ENCODE measurements around the gene RNF4.

RNF4 gene

DNA sequence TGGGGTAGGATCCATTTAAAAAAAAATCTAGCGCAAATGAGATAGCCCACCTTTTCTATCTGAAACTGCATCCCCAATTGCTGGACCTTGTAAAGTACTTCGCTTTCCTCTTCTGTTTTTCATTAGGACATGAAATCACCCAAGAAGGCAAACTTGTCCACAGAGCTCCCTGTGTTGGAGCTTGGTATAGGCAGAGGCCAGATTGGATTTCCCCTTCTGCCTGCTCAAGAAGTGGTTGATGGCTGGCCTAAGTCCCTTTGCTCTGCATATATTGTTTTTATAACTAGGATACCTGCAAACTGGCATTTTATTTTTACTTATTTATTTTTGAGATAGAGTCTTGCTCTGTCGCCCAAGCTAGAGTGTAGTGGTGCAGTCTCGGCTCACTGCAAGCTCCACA lies 28.4 kb downstream of the RNF4 start:
- TF ChIP-seq, protein P1, sequence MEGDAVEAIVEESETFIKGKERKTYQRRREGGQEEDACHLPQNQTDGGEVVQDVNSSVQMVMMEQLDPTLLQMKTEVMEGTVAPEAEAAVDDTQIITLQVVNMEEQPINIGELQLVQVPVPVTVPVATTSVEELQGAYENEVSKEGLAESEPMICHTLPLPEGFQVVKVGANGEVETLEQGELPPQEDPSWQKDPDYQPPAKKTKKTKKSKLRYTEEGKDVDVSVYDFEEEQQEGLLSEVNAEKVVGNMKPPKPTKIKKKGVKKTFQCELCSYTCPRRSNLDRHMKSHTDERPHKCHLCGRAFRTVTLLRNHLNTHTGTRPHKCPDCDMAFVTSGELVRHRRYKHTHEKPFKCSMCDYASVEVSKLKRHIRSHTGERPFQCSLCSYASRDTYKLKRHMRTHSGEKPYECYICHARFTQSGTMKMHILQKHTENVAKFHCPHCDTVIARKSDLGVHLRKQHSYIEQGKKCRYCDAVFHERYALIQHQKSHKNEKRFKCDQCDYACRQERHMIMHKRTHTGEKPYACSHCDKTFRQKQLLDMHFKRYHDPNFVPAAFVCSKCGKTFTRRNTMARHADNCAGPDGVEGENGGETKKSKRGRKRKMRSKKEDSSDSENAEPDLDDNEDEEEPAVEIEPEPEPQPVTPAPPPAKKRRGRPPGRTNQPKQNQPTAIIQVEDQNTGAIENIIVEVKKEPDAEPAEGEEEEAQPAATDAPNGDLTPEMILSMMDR (IDR thresholded peaks at IDR 0.05; ENCODE audit: extremely low read depth, missing control alignments) = no peak
- DNase-seq (ENCODE audit: low spot score) = no peak

DNA sequence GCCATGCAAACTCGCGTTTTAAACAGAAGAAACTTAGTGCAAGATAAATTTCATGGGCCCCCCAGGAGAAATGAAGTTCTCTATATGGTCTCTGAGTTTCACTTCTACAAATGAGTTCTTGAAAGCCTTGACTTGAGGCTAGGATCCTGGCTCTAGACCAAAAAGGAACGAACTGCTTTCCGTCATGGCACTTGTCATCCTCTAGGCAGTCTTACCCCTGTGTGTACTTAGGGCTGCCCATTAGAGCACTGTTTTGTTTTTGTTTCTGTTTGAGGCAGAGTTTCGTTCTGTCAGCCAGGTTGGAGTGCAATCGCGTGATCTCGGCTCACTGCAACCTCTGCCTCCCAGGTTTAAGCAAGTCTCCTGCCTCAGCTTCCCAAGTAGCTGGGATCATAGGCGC lies 29.0 kb downstream of the RNF4 start:
- TF ChIP-seq, protein P1 (IDR thresholded peaks at IDR 0.05; ENCODE audit: extremely low read depth, missing control alignments) = no peak
- peak; percentile 70 for DNase-seq (ENCODE audit: low spot score)

DNA sequence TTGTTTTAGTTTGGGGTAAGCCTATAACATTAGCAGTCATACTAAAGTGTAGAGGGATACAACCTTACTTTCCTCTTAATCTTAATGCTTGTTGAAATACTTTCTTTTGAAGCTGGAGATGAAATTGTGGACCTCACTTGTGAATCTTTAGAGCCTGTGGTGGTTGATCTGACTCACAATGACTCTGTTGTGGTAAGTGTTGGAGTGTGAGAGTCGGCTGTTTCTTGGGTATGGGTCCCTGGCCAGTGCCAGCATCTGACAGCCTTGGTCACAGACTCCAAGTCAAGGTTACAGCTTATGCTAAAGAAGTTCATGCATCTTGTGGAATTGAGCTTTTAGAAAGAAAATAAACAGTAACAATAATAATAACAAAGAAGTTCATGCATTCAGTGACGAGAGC lies 31.6 kb downstream of the RNF4 start:
- TF ChIP-seq, protein P1 (IDR thresholded peaks at IDR 0.05; ENCODE audit: extremely low read depth, missing control alignments) = no peak
- DNase-seq (ENCODE audit: low spot score) = no peak

DNA sequence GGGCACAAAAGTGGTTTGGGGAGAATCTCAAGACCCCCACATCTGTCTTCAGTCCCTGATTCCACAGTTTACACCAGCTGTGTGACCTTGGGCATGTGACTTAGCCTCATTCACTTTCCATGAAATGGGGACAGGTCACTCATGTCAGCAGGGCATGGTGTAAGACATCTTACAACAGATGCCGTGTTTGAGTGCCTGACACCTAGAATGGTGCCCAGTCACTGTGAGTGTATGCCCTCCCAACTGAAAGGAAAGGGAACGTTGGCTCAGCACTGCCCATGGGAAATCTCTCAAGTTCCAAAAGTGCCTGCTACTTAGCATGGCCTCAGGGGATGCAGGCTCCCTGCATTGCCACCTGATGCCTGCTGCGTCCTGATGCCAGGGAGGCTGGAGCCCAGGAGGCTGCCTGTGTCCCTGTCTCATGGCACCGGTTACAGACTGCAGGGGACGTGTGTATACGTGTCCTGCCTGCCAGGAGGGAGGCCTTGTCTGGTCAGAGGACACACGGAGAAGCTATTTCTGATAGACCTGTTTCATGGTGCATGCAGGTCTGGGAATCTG lies 32.2 kb downstream of the RNF4 start:
- no peak for DNase-seq (ENCODE audit: low spot score)
- TF ChIP-seq, protein P1 (IDR thresholded peaks at IDR 0.05; ENCODE audit: extremely low read depth, missing control alignments) = no peak

DNA sequence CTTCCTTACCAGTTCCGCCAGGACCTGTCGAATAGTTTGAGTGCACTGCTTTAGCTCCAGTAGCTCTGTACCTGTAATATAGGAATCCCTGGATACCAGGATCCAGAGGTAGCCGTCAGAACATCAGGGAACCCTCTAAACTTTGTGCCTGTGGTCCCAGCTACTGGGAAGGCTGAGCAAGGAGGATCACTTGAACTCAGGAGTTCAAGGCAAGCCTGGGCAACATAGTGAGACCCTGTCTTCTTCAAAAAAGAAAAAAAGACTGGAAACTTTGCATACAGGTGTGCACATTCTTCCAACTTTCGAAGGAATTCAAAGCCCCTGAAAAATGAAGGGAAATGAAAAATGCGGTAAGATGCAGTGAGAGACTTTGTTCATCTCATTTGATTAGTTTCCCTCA lies 34.9 kb downstream of the RNF4 start:
- TF ChIP-seq, protein P1 (IDR thresholded peaks at IDR 0.05; ENCODE audit: extremely low read depth, missing control alignments) = no peak
- no peak for DNase-seq (ENCODE audit: low spot score)

DNA sequence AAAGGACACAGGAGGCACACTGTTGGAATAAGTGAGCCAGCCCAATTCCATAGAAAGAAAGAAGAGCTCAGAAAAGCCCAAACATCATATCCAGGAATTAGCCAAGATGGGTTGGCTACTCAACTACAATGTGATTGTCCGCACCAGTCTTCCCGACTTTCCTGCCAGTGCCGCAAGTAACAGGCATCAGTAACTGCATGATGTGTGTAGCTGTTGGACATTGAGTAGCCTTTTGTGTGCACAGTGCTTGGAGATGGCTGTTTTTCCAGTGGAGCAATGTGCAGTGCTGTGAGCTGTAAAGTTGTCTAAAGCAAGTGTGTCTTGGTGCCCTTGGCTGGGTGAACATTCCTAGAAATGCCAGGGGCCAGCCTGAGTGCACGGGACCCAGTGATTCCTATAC lies 38.4 kb downstream of the RNF4 start:
- TF ChIP-seq, protein P1 (IDR thresholded peaks at IDR 0.05; ENCODE audit: extremely low read depth, missing control alignments) = no peak

DNA sequence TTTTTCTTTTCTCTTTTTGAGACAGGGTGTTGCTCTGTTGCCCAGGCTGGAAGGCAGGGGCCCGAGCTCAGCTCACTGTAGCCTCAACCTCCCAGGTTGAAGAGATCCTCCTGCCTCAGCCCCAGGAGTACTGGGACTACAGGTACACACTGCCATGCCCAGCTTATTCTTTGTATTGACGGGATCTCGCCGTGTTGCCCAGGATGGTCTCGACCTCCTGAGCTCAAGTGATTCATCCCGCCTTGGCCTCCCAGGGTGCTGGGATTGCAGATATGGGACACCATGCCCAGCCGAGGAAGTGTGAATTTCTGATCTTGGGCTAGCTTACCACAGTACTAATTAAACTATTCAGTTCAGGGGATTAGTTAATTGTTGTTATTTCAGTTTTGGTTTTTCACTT lies 38.9 kb downstream of the RNF4 start:
- DNase-seq (ENCODE audit: low spot score) = no peak
- TF ChIP-seq, protein P1 (IDR thresholded peaks at IDR 0.05; ENCODE audit: extremely low read depth, missing control alignments) = no peak

More for the DNA sequence above, 38.4 kb downstream of the RNF4 start:
- DNase-seq (ENCODE audit: low spot score) = no peak
